Skeletal muscle satellite cell (primary cell): ENCODE results near the gene CDCA8.
"Not testable (repeated sequence)": the region's sequence is repeated elsewhere in the genome, so short reads cannot be mapped to it uniquely, and the experiment has no call there.

Experiments
- H3K27me3 ChIP-seq: 2 replicates; pipeline ENCODE4 v1.7.0; 2013; ENCODE audit warnings: low read length; ENCODE audit not compliant: control insufficient read depth, insufficient read depth
- H3K36me3 ChIP-seq: 2 replicates; pipeline ENCODE4 v1.7.0; 2013; ENCODE audit warnings: mild to moderate bottlenecking, control low read depth, low read length; ENCODE audit not compliant: insufficient read depth
- H3K4me1 ChIP-seq: 2 replicates; pipeline ENCODE4 v1.7.0; 2013; ENCODE audit warnings: low read length; ENCODE audit not compliant: control insufficient read depth, insufficient read depth
- H3K4me2 ChIP-seq: 2 replicates; pipeline ENCODE4 v1.7.0; 2013; ENCODE audit warnings: mild to moderate bottlenecking, low read length
- H3K4me3 ChIP-seq: 2 replicates; pipeline ENCODE4 v1.7.0; 2013; ENCODE audit warnings: low read length
- H3K9ac ChIP-seq: 2 replicates; pipeline ENCODE4 v1.7.0; 2013; ENCODE audit warnings: mild to moderate bottlenecking, low read depth, low read length, moderate library complexity
- H3K9me3 ChIP-seq: replicated peaks from 2 replicates; pipeline ENCODE4 v1.7.0; 2013; ENCODE audit warnings: mild to moderate bottlenecking, control low read depth, low read length

Gene CDCA8

DNA sequence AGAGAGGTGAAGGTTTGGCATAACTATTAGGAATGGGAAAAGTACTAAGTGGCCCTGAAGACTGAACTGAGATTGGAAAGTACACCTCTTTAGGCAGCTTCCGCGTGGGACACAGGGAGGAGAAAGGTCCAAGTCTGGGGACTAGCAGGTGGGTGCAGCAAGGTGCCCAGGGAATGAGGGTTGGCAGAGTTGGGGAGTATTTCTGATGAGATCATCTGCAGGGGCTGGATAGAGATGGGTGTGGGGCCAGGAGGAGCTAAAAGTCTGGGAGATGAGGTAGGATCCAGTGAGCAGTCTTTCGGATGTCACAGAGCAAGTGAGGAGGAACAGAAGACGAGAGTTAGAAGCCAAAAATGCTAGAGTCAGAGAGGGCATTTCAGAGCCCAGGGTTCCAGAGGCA, 36.1 kb downstream of the CDCA8 start:
- Histone ChIP-seq H3K9me3 (no peaks in the 10 kb centered on the region), H3K36me3 (no peaks in the 10 kb centered on the region), H3K4me1 (no peaks in the 10 kb centered on the region), H3K4me3 (no peak overlapping the region), H3K9ac (no peak overlapping the region), H3K4me2 (no peak overlapping the region), H3K27me3 (peaks cover 63% of the 10 kb centered on the region)

DNA sequence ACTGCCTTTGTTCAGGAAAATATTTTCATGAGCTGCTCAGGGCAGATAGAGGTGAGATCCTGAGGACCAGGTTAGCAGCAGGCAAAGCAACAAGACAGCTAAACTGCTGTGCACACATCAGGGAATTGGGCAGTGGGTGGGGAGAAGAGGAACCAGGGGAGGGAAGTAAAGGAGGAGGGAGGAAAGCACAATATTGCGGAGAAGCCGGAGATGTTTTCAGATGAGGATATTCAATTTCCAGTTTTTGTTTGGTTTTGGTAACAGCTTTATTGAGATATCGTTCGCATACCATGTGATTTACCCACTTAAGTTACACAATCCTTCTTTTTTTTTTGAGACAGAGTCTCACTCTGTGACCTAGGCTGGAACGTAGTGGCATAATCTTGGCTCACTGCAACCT, 38.1 kb downstream of the CDCA8 start:
- no peaks in the 10 kb centered on the region for H3K36me3 ChIP-seq
- H3K4me2 ChIP-seq: no peak overlapping the region
- no peaks in the 10 kb centered on the region for H3K9me3 ChIP-seq
- H3K9ac ChIP-seq: no peak overlapping the region
- H3K27me3 ChIP-seq: peaks cover 68% of the 10 kb centered on the region
- H3K4me3 ChIP-seq: no peak overlapping the region
- no peaks in the 10 kb centered on the region for H3K4me1 ChIP-seq

DNA sequence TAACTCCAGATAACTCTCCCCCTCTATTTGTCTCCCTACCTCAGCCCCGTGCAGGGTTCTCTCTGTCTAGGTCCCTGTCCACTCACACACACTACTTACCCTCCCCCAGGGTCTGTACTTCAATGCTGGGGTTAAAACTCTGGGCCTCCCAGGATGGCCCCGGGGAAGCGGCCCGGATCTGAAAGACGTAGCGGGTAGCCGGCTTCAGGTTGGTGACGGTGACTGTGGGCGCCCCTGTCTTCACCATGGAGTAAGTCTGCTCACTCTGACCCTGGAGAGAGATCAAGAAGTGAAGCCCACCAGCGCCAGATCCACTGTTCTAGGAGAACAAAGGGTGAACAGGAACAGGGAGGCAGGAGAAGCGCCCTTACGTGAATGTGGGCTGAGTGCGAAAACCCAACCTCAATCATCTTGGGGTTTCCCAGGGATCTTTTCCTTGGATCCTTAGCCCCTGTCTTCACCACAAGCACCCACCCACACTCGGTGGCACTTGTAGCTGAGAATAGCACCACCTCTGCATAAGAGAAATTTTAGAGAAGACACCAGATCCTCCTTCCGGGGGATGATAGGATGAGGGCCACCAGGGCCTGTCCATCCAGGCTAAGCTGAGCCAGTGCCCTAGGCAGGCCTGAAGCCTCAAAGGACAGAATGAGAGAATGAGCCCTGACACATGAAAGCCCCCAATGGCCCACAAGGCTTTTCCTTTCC, 39.1 kb downstream of the CDCA8 start:
- H3K4me1 ChIP-seq: no peaks in the 10 kb centered on the region
- H3K27me3 ChIP-seq: peaks cover 60% of the 10 kb centered on the region
- H3K4me2 ChIP-seq: no peak overlapping the region
- H3K36me3 ChIP-seq: no peaks in the 10 kb centered on the region
- H3K9me3 ChIP-seq: no peaks in the 10 kb centered on the region
- no peak overlapping the region for H3K9ac ChIP-seq
- no peak overlapping the region for H3K4me3 ChIP-seq

DNA sequence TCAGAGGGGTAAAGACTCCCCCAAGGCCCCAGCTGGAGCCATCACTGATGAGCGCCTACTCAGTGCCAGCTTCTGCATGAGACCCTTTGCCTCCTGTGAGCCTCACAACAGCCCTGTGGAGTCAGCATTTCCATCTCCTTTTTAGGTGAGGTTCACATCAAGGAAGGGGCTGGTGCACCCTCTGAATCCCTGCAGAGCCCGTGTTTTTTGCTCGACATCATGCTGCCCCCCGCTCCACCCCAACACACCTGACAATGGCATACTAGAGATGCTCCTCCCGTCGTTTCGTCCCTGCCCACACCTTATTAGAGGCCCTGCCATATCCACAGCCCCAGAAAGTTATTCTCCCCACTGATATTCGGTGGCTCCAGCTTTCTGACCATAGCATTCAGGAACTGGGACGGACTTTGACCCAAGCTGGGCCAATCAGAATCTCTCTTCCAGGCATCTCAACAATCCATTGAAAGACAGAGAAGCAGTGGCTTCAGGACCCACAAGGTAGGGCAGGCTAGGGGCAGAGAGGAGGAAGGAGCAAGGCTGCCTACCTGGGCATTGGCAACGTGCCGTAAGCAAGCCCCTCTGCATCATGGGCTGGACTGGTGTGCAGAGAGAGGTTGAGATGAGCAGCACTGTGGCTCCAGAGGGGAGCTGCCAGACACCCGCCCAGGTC, 39.9 kb downstream of the CDCA8 start:
- H3K9me3 ChIP-seq: no peaks in the 10 kb centered on the region
- H3K4me3 ChIP-seq: no peak overlapping the region
- no peak overlapping the region for H3K9ac ChIP-seq
- H3K4me2 ChIP-seq: no peak overlapping the region
- no peaks in the 10 kb centered on the region for H3K36me3 ChIP-seq
- H3K4me1 ChIP-seq: no peaks in the 10 kb centered on the region
- peaks cover 57% of the 10 kb centered on the region for H3K27me3 ChIP-seq

DNA sequence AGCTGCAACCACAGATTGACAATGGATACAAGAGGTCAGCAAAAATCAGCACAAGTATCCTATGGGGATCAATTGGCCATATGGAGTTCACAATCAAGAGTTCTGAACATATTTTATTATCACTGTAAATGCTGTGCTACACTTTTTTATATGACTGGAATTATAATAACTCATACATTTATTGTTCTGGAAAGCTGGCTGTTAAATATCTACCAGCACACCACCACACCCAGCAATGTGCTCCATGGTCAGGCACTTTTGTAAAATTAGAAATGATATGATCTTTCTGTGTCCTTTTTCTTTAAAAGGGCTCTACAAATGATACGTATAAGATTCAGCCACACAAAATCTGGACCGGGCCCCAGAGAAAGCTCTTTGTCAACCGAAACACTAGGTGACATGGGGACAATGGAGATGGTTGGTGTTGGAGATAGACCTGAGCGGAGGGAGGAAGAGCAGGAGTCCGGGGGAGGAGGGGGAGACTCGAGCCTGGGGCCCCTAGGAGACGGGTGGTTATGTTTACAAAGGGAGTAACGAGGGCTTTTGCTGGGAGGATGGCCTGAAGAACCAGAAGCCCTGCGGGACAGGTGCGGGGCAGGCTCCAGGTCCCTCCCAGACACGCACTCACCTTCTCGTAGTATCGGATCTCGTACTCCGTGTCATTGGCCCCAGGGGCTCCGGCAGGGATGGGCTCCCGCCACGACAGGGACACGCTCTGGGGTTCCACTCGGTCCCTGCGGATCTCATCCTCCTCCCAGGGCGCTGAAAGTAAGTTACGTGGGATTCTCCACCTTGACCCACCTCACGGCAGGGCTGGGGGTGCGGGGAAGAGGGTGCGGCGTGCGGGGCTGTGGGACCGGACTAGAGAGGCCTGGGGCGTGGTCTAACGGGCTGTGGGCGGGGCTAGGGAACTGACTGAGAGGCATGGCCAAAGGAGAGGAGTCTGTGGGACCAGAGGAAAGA, 42.6 kb downstream of the CDCA8 start:
- Histone ChIP-seq H3K36me3 (no peaks in the 10 kb centered on the region), H3K27me3 (peaks cover 36% of the 10 kb centered on the region), H3K4me2 (peak overlapping the region; percentile 49), H3K4me1 (no peaks in the 10 kb centered on the region), H3K9me3 (no peaks in the 10 kb centered on the region), H3K4me3 (no peak overlapping the region), H3K9ac (no peak overlapping the region)

DNA sequence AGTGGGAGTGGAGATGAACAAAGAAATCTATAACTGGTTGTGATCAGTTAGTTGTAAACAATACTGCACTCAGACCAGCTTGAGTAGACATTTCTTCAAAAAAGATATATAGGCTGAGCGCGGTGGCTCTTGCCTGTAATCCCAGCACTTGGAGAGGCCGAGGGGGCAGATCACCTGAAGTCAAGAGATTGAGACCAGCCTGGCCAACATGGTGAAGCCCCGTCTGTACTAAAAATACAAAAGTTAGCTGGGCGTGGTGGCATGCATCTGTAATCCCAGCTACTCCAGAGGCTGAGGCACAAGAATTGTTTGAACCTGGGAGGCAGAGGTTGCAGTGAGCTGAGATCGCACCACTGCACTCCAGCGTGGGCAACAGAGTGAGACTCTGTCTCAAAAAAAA, 45.7 kb downstream of the CDCA8 start:
- H3K4me2 ChIP-seq, H3K4me3 ChIP-seq, H3K9me3 ChIP-seq, H3K4me1 ChIP-seq, H3K36me3 ChIP-seq, H3K9ac ChIP-seq: not testable (repeated sequence)
- peaks cover 28% of the 10 kb centered on the region for H3K27me3 ChIP-seq

DNA sequence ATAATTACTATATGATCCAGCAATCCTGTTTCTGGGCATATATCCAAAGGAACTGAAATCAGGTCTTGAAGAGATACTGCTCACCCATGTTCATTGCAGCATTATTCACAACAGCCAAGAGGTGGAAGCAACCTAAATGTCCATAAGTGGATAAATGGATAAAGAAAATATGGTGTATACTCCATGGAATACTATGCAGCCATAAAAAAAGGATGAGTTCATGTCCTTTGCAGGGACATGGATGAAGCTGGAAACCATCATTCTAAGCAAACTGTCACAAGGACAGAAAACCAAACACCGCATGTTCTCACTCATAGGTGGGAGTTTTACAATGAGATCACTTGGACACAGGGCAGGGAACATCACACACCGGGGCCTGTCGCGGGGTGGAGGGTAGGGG, 46.3 kb downstream of the CDCA8 start:
- not testable (repeated sequence) for H3K9me3 ChIP-seq, H3K4me3 ChIP-seq, H3K4me2 ChIP-seq, H3K9ac ChIP-seq, H3K4me1 ChIP-seq, H3K36me3 ChIP-seq
- peaks cover 24% of the 10 kb centered on the region for H3K27me3 ChIP-seq

DNA sequence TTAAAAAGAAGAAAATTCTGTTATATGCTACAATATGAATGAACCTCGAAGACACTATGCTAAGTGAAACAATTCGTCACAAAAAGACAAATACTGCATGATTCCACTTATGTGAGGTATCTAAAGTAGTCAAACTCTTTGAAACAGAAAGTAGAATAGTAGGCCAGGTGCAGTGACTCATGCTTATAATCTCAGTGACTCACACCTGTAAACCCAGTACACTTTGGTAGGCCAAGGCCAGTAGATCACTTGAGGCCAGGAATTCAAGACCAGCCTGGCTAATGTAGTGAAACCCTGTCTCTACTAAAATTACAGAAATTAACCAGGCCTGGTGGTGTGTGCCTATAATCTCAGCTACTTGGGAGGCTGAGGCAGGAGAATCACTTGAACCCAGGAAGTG, 46.9 kb downstream of the CDCA8 start:
- Histone ChIP-seq H3K4me2 (no peak overlapping the region), H3K4me1 (no peaks in the 10 kb centered on the region), H3K27me3 (peaks cover 23% of the 10 kb centered on the region), H3K4me3 (no peak overlapping the region), H3K36me3 (no peaks in the 10 kb centered on the region), H3K9ac (no peak overlapping the region), H3K9me3 (no peaks in the 10 kb centered on the region)

DNA sequence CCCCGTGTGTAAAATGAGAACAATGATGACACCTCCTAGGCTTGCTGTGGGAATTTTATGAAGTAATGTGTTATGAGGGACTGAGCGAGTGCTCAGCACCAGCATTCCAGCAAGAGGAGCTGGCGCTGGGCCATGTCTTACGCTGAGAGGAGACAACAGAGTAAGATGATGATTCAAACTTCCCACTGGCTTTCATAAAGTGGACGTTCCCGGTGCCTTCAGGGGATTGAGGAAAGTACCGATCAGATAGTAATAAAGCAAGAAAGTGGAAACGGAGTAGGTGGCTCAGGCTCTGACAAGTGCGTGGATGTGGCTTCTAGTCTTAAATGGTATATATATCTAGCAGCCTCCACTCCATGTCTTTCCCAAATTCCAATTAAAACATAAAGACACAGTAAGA, 48.8 kb downstream of the CDCA8 start:
- Histone ChIP-seq H3K36me3 (no peaks in the 10 kb centered on the region), H3K9ac (no peak overlapping the region), H3K4me2 (no peak overlapping the region), H3K27me3 (peaks cover 13% of the 10 kb centered on the region), H3K4me1 (no peaks in the 10 kb centered on the region), H3K4me3 (no peak overlapping the region), H3K9me3 (no peaks in the 10 kb centered on the region)

DNA sequence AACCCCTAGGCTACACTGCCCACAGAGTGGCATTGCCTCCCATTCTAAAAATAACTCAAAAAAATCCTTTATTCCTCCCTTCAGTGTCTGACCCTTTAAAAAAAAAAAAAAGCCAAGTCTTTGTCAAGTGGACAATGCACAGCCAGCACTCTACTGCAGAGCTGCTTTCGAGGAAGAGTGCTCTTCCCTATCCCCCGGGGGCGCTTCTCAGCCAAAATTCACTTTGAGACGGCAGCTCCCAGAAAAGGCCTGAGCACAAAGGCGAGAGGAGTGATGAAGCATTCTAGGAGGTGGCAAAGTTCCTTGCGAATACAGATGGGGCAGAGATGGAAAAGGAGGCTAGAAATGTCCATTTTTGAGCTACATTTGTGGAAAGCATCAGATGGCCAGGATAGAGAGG, 49.3 kb downstream of the CDCA8 start:
- Histone ChIP-seq H3K9me3 (no peaks in the 10 kb centered on the region), H3K4me2 (no peak overlapping the region), H3K4me1 (no peaks in the 10 kb centered on the region), H3K27me3 (peaks cover 13% of the 10 kb centered on the region), H3K4me3 (no peak overlapping the region), H3K9ac (no peak overlapping the region), H3K36me3 (no peaks in the 10 kb centered on the region)

DNA sequence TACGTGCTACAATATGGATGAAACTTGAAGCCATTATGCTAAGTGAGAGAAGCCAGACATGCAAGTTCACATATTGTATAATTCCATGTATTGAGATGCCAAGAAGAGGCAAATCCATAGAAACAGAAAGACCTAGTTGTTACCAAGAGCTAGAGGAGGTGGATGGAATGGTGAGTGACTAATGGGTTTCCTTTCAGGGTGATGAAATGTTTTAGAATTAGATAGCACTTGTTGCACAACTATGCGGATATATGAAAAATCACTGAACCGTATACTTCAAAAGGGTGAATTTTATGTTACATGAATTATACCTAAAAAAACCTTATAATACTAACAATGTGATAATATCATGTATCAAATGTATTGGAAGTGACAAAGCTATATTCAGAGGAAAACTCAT, 54.5 kb downstream of the CDCA8 start:
- Histone ChIP-seq H3K4me2 (no peak overlapping the region), H3K9ac (no peak overlapping the region), H3K36me3 (no peaks in the 10 kb centered on the region)

More for the DNA sequence above, 54.5 kb downstream of the CDCA8 start:
- Histone ChIP-seq H3K27me3 (peaks cover 8% of the 10 kb centered on the region), H3K4me3 (no peak overlapping the region), H3K9me3 (no peaks in the 10 kb centered on the region), H3K4me1 (no peaks in the 10 kb centered on the region)
